Activated naive CD8-positive, alpha-beta T cell treated with anti-CD3 and anti-CD28 coated beads, Interleukin-2, amount 50 U/mL, for 24 hours (primary cell): ENCODE results near the gene MYCBPAP.

Source experiments
- ATAC-seq: fragments of 150-1000 bp; cut with Tn5 transposase; one replicate; pipeline ENCODE4 v1.10.0; 2021
- DNase-seq: peaks from one replicate; pipeline ENCODE4 v3.0.0; 2021
- H3K27ac Mint-ChIP-seq: one replicate; pipeline ENCODE4 v1.8.0; 2021; ENCODE audit warnings: mild to moderate bottlenecking, mixed read lengths
- H3K27me3 Mint-ChIP-seq: one replicate; pipeline ENCODE4 v1.8.0; 2021; ENCODE audit warnings: mixed read lengths
- H3K36me3 Mint-ChIP-seq: one replicate; pipeline ENCODE4 v1.8.0; 2021; ENCODE audit warnings: low read depth, mixed read lengths
- H3K4me1 Mint-ChIP-seq: one replicate; pipeline ENCODE4 v1.8.0; 2021; ENCODE audit warnings: mixed read lengths
- H3K4me3 Mint-ChIP-seq: one replicate; pipeline ENCODE4 v1.8.0; 2021; ENCODE audit warnings: mild to moderate bottlenecking, moderate library complexity, mixed read lengths
- H3K9me3 Mint-ChIP-seq: one replicate; pipeline ENCODE4 v1.8.0; 2021; ENCODE audit warnings: mixed read lengths

MYCBPAP gene

DNA sequence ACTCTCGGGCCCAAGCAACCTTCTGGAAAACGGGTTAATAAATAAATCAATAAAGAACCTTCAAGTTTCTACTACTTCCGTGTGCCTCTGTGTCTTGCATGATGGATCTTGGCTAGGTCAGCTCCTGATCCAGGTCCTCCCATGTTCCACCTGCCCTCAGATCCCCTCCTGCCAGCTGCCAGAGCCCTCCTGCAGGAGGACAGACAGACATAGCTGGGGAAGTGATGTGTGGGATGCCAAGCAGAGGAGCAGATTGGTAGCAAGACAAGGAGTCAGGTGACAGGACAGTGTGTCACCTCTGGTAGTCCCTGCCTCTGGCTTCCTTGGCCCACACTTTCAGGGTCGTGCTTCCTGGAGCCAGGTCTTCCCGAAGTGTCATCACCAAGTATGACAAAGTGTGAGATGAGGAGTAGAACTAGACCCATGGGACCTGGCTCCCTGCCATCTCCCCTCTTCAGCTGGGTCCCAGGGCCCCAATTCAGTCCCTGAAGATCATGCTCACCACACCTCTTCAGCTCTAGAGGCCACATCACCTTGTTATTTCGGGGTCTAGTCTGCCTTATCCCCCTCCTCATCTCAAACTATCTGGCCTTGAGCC, 23.3 kb downstream of the MYCBPAP start:
- H3K27me3 Mint-ChIP-seq, result peaks cover 53% of the 10 kb centered on the region
- H3K4me3 Mint-ChIP-seq, result no peak overlapping the region
- no peak for ATAC-seq
- no peak overlapping the region for H3K27ac Mint-ChIP-seq
- peaks cover 12% of the 10 kb centered on the region for H3K4me1 Mint-ChIP-seq
- DNase-seq, result no peak
- H3K36me3 Mint-ChIP-seq, result no peaks in the 10 kb centered on the region
- no peaks in the 10 kb centered on the region for H3K9me3 Mint-ChIP-seq

DNA sequence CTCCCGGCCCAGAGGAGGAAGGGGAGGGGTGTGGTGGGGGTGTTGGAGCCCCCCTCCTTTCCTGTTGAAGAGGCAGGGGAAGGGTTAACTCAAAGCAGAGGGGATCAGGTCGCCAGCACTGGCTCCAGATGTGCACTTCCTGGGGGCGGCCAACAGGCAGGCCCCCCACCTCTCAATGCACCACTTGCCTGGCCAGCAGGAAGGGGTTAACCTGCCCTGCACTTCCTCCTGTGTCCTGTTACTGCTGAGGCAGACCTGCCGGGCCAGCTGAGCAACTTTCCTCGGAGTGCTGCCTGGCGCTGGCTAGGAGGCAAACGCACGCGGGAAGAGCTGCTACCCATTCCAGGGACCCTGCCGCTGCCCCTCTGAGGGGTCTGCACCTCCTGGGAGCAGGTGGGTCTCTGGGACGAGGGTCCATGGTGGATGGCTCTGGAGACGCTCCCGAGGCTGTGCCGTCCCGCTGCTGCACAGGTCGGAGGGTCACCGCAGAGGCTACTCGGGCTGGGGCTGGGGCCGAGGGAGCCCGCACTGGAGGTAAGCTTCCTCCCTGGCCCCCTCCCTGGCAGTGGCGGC, 24.3 kb downstream of the MYCBPAP start, which contains the start of gene EPN3:
TSS of gene EPN3 (plus strand) at position 284 of the 573 bp plus-strand sequence. CDS start 3,822 bp downstream, outside the sequence.
- H3K4me1 Mint-ChIP-seq, result peaks cover 12% of the 10 kb centered on the region
- ATAC-seq (no peak), DNase-seq (no peak)
- no peaks in the 10 kb centered on the region for H3K9me3 Mint-ChIP-seq
- no peak within 1 kb of the TSS for H3K27ac Mint-ChIP-seq
- H3K36me3 Mint-ChIP-seq, result no peaks in the 10 kb centered on the region
- peaks cover 53% of the 10 kb centered on the region for H3K27me3 Mint-ChIP-seq
- H3K4me3 Mint-ChIP-seq, result no peak within 1 kb of the TSS

DNA sequence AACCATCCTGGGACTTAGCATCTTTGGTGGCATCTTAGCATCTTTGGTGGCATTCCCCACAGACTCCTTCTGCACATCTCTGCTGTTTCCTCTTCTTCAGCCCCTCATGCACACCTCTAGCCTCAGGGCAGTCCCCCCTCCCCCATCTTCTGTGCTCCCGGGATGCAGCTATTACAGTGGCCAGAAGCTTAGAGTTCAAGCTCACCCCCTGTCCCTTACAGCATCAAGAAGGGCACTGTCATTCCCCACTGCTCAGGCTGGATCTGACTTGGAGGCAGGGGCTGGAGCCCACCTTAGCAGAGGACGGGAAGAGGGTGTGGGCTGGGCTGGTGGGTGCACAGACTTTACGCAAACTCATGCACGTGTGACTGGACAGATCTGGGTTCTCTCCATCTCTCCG, 24.9 kb downstream of the MYCBPAP start:
- H3K4me1 Mint-ChIP-seq, result peaks cover 12% of the 10 kb centered on the region
- no peak for DNase-seq
- ATAC-seq, result no peak
- H3K27ac Mint-ChIP-seq, result no peak overlapping the region
- no peak overlapping the region for H3K4me3 Mint-ChIP-seq
- H3K27me3 Mint-ChIP-seq, result peaks cover 53% of the 10 kb centered on the region
- no peaks in the 10 kb centered on the region for H3K36me3 Mint-ChIP-seq
- H3K9me3 Mint-ChIP-seq, result no peaks in the 10 kb centered on the region

DNA sequence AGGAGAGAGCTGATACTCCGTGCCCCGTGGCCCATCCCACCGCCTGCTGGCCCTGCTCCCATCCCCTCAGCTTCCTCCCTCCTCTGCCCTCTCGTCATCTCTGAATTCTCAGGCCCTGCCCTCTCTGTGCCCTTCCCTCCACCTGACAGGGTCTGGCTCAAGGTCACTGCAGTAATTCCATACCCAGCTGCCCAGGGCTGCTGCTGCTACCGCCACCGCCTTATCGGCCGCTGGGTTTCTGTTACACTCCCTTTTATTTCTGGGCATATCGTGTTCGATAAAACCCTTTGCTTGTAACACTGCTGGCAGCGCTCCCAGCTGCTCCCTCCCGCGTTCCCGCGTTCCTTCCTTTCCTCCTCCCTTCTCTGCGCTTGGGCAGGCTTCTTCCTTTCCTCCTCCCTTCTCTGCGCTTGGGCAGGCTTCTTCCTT, 25.5 kb downstream of the MYCBPAP start:
- no peaks in the 10 kb centered on the region for H3K9me3 Mint-ChIP-seq
- peaks cover 13% of the 10 kb centered on the region for H3K4me1 Mint-ChIP-seq
- no peak for ATAC-seq
- no peak for DNase-seq
- no peak overlapping the region for H3K4me3 Mint-ChIP-seq
- peaks cover 53% of the 10 kb centered on the region for H3K27me3 Mint-ChIP-seq
- no peak overlapping the region for H3K27ac Mint-ChIP-seq
- H3K36me3 Mint-ChIP-seq, result no peaks in the 10 kb centered on the region

- DNase-seq (peak; percentile 44), ATAC-seq (peak; percentile 74)
- Mint-ChIP-seq H3K27ac (no peak overlapping the region), H3K9me3 (no peaks in the 10 kb centered on the region), H3K4me3 (no peak overlapping the region), H3K36me3 (no peaks in the 10 kb centered on the region), H3K4me1 (peaks cover 13% of the 10 kb centered on the region), H3K27me3 (peaks cover 48% of the 10 kb centered on the region)
Observed at GRCh38 chr17:50534222-50534978, 26.2 kb downstream of the MYCBPAP start.

GRCh38 chr17:50534979-50535326, 26.7 kb downstream of the MYCBPAP start:
- no peak overlapping the region for H3K4me3 Mint-ChIP-seq

DNA sequence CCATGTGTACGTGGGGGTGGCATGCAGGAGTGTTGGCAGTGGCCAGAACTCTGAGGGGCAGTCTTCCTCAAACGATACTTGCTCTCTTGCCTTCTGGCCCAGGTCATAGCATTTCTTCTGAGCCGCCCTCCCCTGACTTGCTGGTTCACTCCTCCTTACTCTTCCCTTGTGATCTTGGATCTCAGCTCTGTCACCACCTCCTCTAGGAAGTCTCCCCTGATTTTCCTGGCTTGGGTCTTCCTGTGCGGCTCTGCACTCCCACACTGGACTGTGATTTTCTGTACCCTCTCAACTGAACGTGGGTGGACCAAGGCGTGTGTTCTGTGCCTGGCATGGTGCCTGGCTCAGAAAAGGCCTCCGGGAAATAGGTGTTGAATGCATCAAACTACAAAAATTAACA, 27.2 kb downstream of the MYCBPAP start:
- H3K4me1 Mint-ChIP-seq, result peaks cover 13% of the 10 kb centered on the region
- no peak for DNase-seq
- H3K27ac Mint-ChIP-seq, result no peak overlapping the region
- H3K36me3 Mint-ChIP-seq, result no peaks in the 10 kb centered on the region
- no peak overlapping the region for H3K4me3 Mint-ChIP-seq
- ATAC-seq, result no peak
- no peaks in the 10 kb centered on the region for H3K9me3 Mint-ChIP-seq
- H3K27me3 Mint-ChIP-seq, result peaks cover 42% of the 10 kb centered on the region

More at GRCh38 chr17:50534979-50535326, 26.7 kb downstream of the MYCBPAP start:
- DNase-seq (no peak), ATAC-seq (no peak)
- H3K9me3 Mint-ChIP-seq, result no peaks in the 10 kb centered on the region
- no peak overlapping the region for H3K27ac Mint-ChIP-seq
- no peaks in the 10 kb centered on the region for H3K36me3 Mint-ChIP-seq
- H3K4me1 Mint-ChIP-seq, result peaks cover 13% of the 10 kb centered on the region
- H3K27me3 Mint-ChIP-seq, result peaks cover 43% of the 10 kb centered on the region

DNA sequence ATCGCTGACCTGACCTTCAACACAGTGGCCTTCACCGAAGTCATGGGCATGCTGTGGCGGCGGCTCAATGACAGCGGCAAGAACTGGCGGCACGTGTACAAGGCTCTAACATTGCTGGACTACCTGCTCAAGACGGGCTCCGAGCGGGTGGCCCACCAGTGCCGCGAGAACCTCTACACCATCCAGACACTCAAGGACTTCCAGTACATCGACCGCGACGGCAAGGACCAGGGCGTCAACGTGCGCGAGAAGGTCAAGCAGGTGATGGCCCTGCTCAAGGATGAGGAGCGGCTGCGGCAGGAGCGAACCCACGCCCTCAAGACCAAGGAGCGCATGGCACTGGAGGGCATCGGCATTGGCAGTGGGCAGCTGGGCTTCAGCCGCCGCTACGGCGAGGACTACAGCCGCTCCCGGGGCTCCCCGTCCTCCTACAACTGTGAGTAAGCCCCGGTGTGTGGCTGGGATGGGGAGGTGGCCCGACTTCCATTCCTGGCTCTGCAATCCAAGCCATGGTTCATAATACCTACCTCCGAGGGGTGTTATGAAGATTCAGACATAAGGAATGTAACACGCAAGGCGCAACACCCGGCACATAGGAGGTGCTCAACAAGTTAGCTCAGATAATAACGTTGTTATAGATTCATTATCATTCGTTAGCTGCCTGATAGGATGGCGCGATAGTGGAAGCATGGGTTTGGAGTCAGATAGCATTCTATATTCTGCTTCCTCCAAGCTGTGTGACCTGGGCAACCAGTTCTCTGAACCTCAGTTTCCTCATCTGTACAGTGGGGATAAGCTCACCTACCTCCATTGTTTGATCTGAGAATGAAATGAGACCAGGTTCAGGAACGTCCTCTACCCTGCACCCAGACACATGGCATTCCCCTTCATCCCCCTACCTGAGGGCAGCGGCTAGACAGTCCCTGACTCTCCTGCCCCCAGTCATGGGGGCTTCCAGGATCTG, 28.7 kb downstream of the MYCBPAP start:
- H3K27me3 Mint-ChIP-seq, result peaks cover 30% of the 10 kb centered on the region
- H3K4me1 Mint-ChIP-seq, result peaks cover 17% of the 10 kb centered on the region
- no peaks in the 10 kb centered on the region for H3K9me3 Mint-ChIP-seq
- ATAC-seq, result no peak
- H3K4me3 Mint-ChIP-seq, result no peak overlapping the region
- H3K27ac Mint-ChIP-seq, result no peak overlapping the region
- no peak for DNase-seq
- no peaks in the 10 kb centered on the region for H3K36me3 Mint-ChIP-seq

DNA sequence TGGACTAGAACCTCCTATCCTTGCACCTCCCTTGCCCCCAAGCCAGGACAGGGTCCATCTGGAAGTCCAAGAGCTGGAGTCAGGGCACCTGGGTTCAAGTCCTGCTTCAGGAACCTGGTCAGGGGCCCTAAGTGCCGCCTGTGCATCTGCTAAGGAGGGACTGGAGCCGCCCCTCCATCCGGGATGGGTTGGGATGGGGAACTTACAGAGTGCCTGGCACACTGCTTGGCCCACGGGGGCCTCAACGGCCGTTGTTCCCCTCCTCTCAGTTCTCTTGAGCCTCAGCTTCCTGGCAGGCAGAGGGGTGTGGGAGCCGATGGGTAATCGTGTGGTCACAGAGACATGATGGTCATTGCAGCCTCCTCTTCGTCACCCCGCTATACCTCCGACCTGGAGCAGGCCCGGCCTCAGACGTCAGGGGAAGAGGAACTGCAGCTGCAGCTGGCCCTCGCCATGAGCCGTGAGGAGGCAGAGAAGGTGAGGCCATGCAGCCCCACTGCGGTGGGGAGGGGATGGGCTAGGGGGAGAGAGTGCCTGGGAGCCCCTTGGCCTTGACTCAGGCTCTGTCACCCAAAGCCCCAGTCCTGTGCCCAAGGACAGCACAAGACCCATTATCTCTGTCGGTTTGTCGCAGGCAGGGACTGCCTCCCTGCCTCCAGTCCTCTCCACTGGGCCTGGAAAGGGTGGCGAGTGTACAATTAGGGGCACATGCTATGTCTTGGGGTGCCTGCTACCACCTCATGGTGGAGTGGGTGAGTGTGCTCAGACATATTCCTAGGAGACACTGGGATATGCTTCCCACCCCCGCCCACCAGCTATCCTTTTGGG, 29.7 kb downstream of the MYCBPAP start:
- Mint-ChIP-seq H3K9me3 (no peaks in the 10 kb centered on the region), H3K27me3 (peaks cover 22% of the 10 kb centered on the region), H3K27ac (no peak overlapping the region), H3K36me3 (no peaks in the 10 kb centered on the region), H3K4me3 (no peak overlapping the region), H3K4me1 (peaks cover 23% of the 10 kb centered on the region)
- no peak for ATAC-seq
- no peak for DNase-seq

GRCh38 chr17:50538549-50539410, 30.5 kb downstream of the MYCBPAP start:
- peaks cover 15% of the 10 kb centered on the region for H3K4me1 Mint-ChIP-seq
- H3K27ac Mint-ChIP-seq, result no peak overlapping the region
- ATAC-seq, result no peak
- H3K36me3 Mint-ChIP-seq, result no peaks in the 10 kb centered on the region
- H3K27me3 Mint-ChIP-seq, result peaks cover 14% of the 10 kb centered on the region
- no peaks in the 10 kb centered on the region for H3K9me3 Mint-ChIP-seq
- no peak overlapping the region for H3K4me3 Mint-ChIP-seq
- DNase-seq, result no peak

DNA sequence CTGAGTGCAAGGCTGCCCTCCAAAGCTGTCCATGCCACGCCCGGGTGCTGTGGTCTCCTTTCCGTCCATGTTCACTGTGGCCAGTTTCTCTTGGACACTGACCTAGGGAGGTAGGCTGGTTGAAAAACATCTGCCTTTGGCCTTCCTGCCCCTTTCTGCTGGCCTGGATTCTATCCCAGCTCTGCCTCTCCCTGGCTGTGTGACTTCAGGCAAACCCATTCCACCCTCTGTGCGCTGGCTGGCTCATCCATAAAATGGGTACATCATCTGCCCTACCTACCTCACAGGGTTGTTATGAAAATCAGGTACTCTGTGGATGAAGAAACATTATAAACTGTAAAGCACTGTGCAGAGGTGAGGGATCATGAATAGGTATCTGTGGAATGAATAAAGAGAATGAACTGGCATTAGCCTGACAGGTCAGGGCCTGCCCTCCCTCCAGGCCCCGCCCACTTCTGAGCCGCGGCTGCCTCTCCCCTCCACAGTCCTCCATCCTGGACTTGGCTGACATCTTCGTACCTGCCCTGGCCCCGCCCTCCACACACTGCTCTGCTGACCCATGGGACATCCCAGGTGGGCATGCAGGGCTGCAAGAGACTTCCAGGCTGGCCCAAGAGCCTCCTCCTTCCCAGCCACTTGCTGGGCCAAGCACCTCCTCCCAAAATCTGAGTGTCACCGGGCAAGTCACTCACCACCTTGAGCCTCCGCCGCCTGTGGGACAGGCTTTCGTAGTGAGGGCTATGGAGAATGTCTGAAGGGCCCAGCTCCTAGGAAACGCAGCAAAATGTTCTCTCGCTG, 31.7 kb downstream of the MYCBPAP start:
- Mint-ChIP-seq H3K27ac (no peak overlapping the region), H3K9me3 (no peaks in the 10 kb centered on the region), H3K4me1 (peaks cover 11% of the 10 kb centered on the region), H3K27me3 (peaks cover 12% of the 10 kb centered on the region), H3K36me3 (no peaks in the 10 kb centered on the region), H3K4me3 (no peak overlapping the region)
- DNase-seq, result no peak
- ATAC-seq, result no peak

DNA sequence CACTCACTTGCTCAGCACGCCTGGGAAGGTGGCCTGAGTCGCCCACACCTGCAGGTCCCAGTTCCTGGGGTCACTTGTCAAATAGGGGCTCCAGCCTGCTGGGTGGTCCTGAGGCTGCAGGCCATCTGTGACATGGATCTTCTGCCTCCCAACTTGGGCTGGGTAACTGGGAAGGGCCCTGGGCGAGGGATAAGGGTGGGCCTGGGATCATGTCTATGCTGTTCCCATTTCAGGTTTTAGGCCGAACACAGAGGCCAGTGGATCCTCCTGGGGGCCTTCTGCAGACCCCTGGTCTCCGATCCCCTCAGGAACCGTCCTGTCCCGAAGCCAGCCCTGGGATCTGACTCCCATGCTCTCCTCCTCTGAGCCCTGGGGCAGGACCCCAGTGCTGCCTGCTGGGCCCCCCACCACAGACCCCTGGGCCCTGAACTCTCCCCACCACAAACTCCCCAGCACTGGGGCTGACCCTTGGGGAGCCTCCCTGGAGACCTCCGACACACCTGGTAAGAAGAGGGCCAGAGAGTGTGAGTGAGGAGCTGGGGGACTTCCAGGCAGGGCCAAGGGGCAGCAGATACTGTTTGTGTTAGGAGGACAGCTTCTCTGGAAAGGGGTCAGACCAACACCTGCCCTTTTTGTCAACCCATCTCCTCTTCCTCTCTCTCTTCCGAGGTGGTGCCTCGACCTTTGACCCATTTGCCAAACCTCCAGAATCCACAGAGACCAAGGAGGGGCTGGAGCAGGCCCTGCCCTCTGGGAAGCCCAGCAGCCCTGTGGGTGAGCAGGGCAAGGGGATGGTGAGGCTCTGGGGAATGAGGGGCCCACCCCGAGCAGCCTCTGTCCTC, 32.5 kb downstream of the MYCBPAP start:
- no peak for DNase-seq
- Mint-ChIP-seq H3K27ac (no peak overlapping the region), H3K27me3 (peaks cover 10% of the 10 kb centered on the region), H3K9me3 (no peaks in the 10 kb centered on the region), H3K36me3 (no peaks in the 10 kb centered on the region), H3K4me3 (peak overlapping the region; percentile 74), H3K4me1 (peaks cover 11% of the 10 kb centered on the region)
- ATAC-seq, result no peak
